WTC11 (cell line): ENCODE results near the gene LAMA2. TPM values are rescaled to one million over a fixed set of nuclear protein-coding genes. Genes with fewer than 3 reads are reported as not detected.

Experiments
- ATAC-seq: fragments of 200-7000 bp; cut with Tn5 transposase; 2 replicates; pipeline ENCODE4 v1.10.0; 2021; ENCODE audit warnings: mild to moderate bottlenecking, moderate library complexity
- CTCF ChIA-PET: fragments of 300-600 bp; sonication (Branson Sonifier 250); formaldehyde crosslinking; loops from one replicate; lab custom pipeline; 2021; ENCODE audit warnings: antibody characterized with exemption; lab: Charles Lee
- POLR2A ChIA-PET: fragments of 350-600 bp; sonication (Branson Sonifier 250); formaldehyde crosslinking; loops from one replicate; lab custom pipeline; 2021; ENCODE audit warnings: antibody characterized with exemption; lab: Charles Lee
- DNase-seq: peaks from one replicate; pipeline ENCODE4 v3.0.0; 2021; ENCODE audit warnings: low spot score
- H3K27ac Mint-ChIP-seq: 2 replicates; pipeline ENCODE4 v1.8.0; 2021; ENCODE audit warnings: mixed read lengths
- H3K27me3 Mint-ChIP-seq: 2 replicates; pipeline ENCODE4 v1.8.0; 2021; ENCODE audit warnings: low read depth, mild to moderate bottlenecking, moderate library complexity, mixed read lengths
- H3K36me3 Mint-ChIP-seq: 2 replicates; pipeline ENCODE4 v1.8.0; 2021; ENCODE audit warnings: mixed read lengths
- H3K4me1 Mint-ChIP-seq: 2 replicates; pipeline ENCODE4 v1.8.0; 2022; ENCODE audit warnings: mixed read lengths
- H3K4me3 Mint-ChIP-seq: 2 replicates; pipeline ENCODE4 v1.8.0; 2021; ENCODE audit warnings: mild to moderate bottlenecking, moderate library complexity, mixed read lengths
- H3K9me3 Mint-ChIP-seq: 2 replicates; pipeline ENCODE4 v1.8.0; 2021; ENCODE audit warnings: mixed read lengths
- AR ChIP-seq: fragments of 250-450 bp; sonication (Bioruptor Pico); IDR thresholded peaks from 2 replicates; pipeline ENCODE4 v1.9.0; 2021; ENCODE audit warnings: mild to moderate bottlenecking
- CDX4 ChIP-seq: fragments of 250-450 bp; sonication (Bioruptor Pico); IDR thresholded peaks from 2 replicates; pipeline ENCODE4 v1.9.0; 2021; ENCODE audit warnings: moderate library complexity, mild to moderate bottlenecking, inconsistent platforms, borderline replicate concordance
- CTCF ChIP-seq: fragments of 200-600 bp; IDR thresholded peaks from 2 replicates; pipeline ENCODE4 v1.8.0; 2022; ENCODE audit warnings: antibody characterized with exemption
- E2F1 ChIP-seq: sonication (generic); formaldehyde crosslinking; IDR thresholded peaks from 2 replicates; pipeline ENCODE4 v1.8.0; 2022; ENCODE audit warnings: mild to moderate bottlenecking, missing genetic modification reagents
- E2F4 ChIP-seq: sonication (generic); formaldehyde crosslinking; IDR thresholded peaks from 2 replicates; pipeline ENCODE4 v1.8.1; 2022; ENCODE audit warnings: low read depth, mild to moderate bottlenecking, moderate library complexity, missing genetic modification reagents, borderline replicate concordance
- E2F5 ChIP-seq: sonication (generic); formaldehyde crosslinking; IDR thresholded peaks from 2 replicates; pipeline ENCODE4 v1.8.1; 2022; ENCODE audit warnings: mild to moderate bottlenecking, moderate library complexity, missing genetic modification reagents
- ELF4 ChIP-seq: sonication (generic); formaldehyde crosslinking; IDR thresholded peaks from 2 replicates; pipeline ENCODE4 v1.8.1; 2022; ENCODE audit warnings: low read depth, mild to moderate bottlenecking, moderate library complexity, missing genetic modification reagents
- FOXK1 ChIP-seq: sonication (generic); formaldehyde crosslinking; IDR thresholded peaks from 2 replicates; pipeline ENCODE4 v1.8.0; 2022; ENCODE audit warnings: mild to moderate bottlenecking, moderate library complexity, missing genetic modification reagents
- GRHL2 ChIP-seq: fragments of 250-450 bp; sonication (Bioruptor Pico); IDR thresholded peaks from 2 replicates; pipeline ENCODE4 v1.8.0; 2022; ENCODE audit warnings: mild to moderate bottlenecking, moderate library complexity; ENCODE audit not compliant: insufficient replicate concordance, severe bottlenecking
- HMGA2 ChIP-seq: fragments of 250-450 bp; sonication (Bioruptor Pico); IDR thresholded peaks from 2 replicates; pipeline ENCODE4 v1.4.0; 2021; ENCODE audit warnings: mild to moderate bottlenecking, moderate library complexity
- IRF2 ChIP-seq: sonication (generic); formaldehyde crosslinking; IDR thresholded peaks from 2 replicates; pipeline ENCODE4 v1.8.0; 2022; ENCODE audit warnings: low read depth, missing genetic modification reagents, borderline replicate concordance
- JUN ChIP-seq: sonication (generic); formaldehyde crosslinking; IDR thresholded peaks from 2 replicates; pipeline ENCODE4 v1.8.0; 2023; ENCODE audit warnings: mild to moderate bottlenecking, missing genetic modification reagents
- KAT7 ChIP-seq: sonication (generic); formaldehyde crosslinking; IDR thresholded peaks from 2 replicates; pipeline ENCODE4 v1.8.1; 2023; ENCODE audit warnings: missing genetic modification reagents, mild to moderate bottlenecking, borderline replicate concordance
- MYBL2 ChIP-seq: sonication (generic); formaldehyde crosslinking; IDR thresholded peaks from 2 replicates; pipeline ENCODE4 v1.8.1; 2023; ENCODE audit warnings: mild to moderate bottlenecking, moderate library complexity, missing genetic modification reagents
- NFATC4 ChIP-seq: fragments of 250-450 bp; sonication (Bioruptor Pico); IDR thresholded peaks from 2 replicates; pipeline ENCODE4 v1.9.0; 2021; ENCODE audit warnings: mild to moderate bottlenecking
- PREB ChIP-seq: sonication (generic); formaldehyde crosslinking; IDR thresholded peaks from 2 replicates; pipeline ENCODE4 v1.8.1; 2022; ENCODE audit warnings: mild to moderate bottlenecking, missing genetic modification reagents, moderate library complexity, borderline replicate concordance
- TEAD1 ChIP-seq: sonication (generic); formaldehyde crosslinking; IDR thresholded peaks from 2 replicates; pipeline ENCODE4 v1.8.0; 2022; ENCODE audit warnings: mild to moderate bottlenecking, missing genetic modification reagents
- USF2 ChIP-seq: sonication (generic); formaldehyde crosslinking; IDR thresholded peaks from 2 replicates; pipeline ENCODE4 v1.8.1; 2023; ENCODE audit warnings: mild to moderate bottlenecking, missing genetic modification reagents, moderate library complexity
- ZNF121 ChIP-seq: sonication (generic); formaldehyde crosslinking; IDR thresholded peaks from 2 replicates; pipeline ENCODE4 v1.8.0; 2023; ENCODE audit warnings: missing genetic modification reagents
- ZNF317 ChIP-seq: sonication (generic); formaldehyde crosslinking; IDR thresholded peaks from 2 replicates; pipeline ENCODE4 v1.8.1; 2023; ENCODE audit warnings: low read depth, mild to moderate bottlenecking, moderate library complexity, missing genetic modification reagents, borderline replicate concordance
- ZNF396 ChIP-seq: fragments of 250-450 bp; sonication (Bioruptor Pico); IDR thresholded peaks from 2 replicates; pipeline ENCODE4 v1.8.0; 2021; ENCODE audit warnings: mild to moderate bottlenecking, moderate library complexity, borderline replicate concordance
- ZNF423 ChIP-seq: fragments of 250-450 bp; sonication (Bioruptor Pico); IDR thresholded peaks from 2 replicates; pipeline ENCODE4 v2.1.2; 2022; ENCODE audit warnings: mild to moderate bottlenecking, moderate library complexity
- ZNF425 ChIP-seq: fragments of 250-450 bp; sonication (Bioruptor Pico); conservative IDR thresholded peaks from 2 replicates; pipeline ENCODE4 v1.9.0; 2021; ENCODE audit warnings: mild to moderate bottlenecking
- total RNA-seq: library from RNA; stranded (reverse); gene quantifications from 3 replicates; pipeline ENCODE4 v1.2.3, GENCODE V29; 2021

Gene LAMA2
- total RNA-seq, 1 experiment from 2014 or later = 6.6 TPM

- TF ChIP-seq ZNF425 (CRISPR knock-in tag) (no peak), FOXK1 (no peak), AR (no peak), E2F1 (CRISPR knock-in tag) (no peak), JUN (CRISPR knock-in tag) (no peak)
These were observed 219.8 kb downstream of the LAMA2 start (continued) for GRCh38 chr6:129102741-129103140.

GRCh38 chr6:129104131-129104530 lies 221.2 kb downstream of the LAMA2 start:
- ATAC-seq = no peak
- Mint-ChIP-seq H3K36me3 (no peaks in the 10 kb centered on the region), H3K4me3 (no peak overlapping the region), H3K27ac (no peak overlapping the region), H3K27me3 (no peaks in the 10 kb centered on the region), H3K9me3 (no peaks in the 10 kb centered on the region), H3K4me1 (peaks cover 24% of the 10 kb centered on the region)
- TF ChIP-seq ELF4 (no peak), ZNF396 (no peak), USF2 (CRISPR knock-in tag) (no peak), ZNF121 (CRISPR knock-in tag) (no peak), HMGA2 (CRISPR knock-in tag) (no peak), CTCF (no peak), PREB (CRISPR knock-in tag) (no peak), ZNF317 (CRISPR knock-in tag) (no peak), NFATC4 (CRISPR knock-in tag) (no peak), GRHL2 (CRISPR knock-in tag) (no peak), E2F5 (CRISPR knock-in tag) (no peak), ZNF423 (CRISPR knock-in tag) (no peak), MYBL2 (CRISPR knock-in tag) (no peak), CDX4 (CRISPR knock-in tag) (no peak), IRF2 (CRISPR knock-in tag) (no peak), KAT7 (no peak), TEAD1 (no peak), E2F4 (no peak)
- ChIA-PET POLR2A (no interaction called here), CTCF (no interaction called here)
- no peak for DNase-seq
